ENCODE results near the gene TUBB4B. TPM values are rescaled to one million over a fixed set of nuclear protein-coding genes. Genes with fewer than 3 reads are reported as not detected.

The TUBB4B gene
- total RNA-seq, 1 donor from 2014 or later: 725 TPM

DNA sequence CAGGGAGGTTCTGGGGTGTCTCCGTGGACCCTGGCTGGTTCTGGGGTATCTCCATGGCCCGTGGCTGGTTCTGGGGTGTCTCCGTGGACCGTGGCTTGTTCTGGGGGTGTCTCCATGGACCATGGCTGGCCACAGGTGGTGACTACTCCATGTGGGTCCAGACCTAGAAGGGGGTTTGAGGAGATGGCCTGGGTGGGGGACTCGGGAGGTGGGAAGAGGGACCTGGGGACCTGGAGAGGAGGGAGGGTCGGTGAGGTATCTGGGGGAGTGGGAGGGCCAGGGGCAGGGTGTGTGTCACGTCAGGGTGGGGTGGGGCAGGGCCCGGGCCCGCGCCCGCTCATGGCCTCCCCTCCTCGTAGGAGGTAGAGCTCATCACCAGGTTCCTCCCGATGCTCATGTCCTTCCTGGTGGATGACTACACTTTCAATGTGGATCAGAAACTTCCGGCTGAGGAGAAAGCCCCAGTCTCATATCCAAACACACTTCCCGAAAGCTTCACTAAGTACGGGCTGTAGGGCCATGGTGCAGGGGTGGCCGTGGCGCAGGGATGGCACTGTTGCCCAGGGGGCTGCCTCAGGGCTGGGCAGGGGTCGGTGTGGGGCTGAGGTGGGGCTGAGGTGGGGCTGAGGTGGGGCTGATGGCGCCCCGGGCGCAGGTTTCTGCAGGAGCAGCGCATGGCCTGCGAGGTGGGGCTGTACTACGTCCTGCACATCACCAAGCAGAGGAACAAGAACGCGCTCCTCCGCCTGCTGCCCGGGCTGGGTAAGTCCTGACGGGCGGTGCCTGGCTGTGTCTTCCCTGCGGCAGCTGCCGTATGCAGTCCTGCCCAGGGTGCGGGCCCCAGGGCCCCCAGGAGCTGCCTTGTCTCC, 25.7 kb downstream of the TUBB4B start:
- no peak for TF ChIP-seq CTCF (conservative IDR thresholded peaks at IDR 0.05; ENCODE audit: low read depth, low read length)
- no peak for DNase-seq (ENCODE audit: low read depth)

DNA sequence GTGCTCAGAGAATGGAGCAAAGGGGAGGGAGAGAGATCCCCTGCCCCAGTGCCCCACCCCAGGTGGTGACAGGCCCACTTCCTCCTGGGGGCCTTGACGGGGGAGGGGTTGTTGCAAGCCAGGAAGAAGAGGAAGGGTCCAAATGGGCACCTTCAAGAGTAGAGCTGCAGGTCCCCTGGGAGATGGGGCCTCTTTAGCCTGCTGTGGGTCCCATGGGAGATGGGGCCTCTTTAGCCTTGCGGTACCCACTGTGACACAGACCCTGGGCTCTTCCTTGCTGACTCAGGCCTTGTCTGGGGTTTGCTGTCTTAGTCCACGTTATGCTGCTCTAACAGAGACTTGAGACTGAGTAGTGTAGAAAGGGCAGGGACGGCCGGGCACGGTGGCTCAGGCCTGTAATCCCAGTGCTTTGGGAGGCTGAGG, 26.9 kb downstream of the TUBB4B start:
- DNase-seq (ENCODE audit: low read depth): no peak
- no peak for TF ChIP-seq CTCF (conservative IDR thresholded peaks at IDR 0.05; ENCODE audit: low read depth, low read length)
- no peak overlapping the region for H3K4me3 ChIP-seq (ENCODE audit: low read depth, low read length)

More for the DNA sequence above, 25.7 kb downstream of the TUBB4B start:
- H3K4me3 ChIP-seq (ENCODE audit: low read depth, low read length): no peak overlapping the region

GRCh38 chr9:137268538-137269201, 27.6 kb downstream of the TUBB4B start:
- DNase-seq (ENCODE audit: low read depth): no peak
- TF ChIP-seq CTCF (conservative IDR thresholded peaks at IDR 0.05; ENCODE audit: low read depth, low read length): no peak
- H3K4me3 ChIP-seq (ENCODE audit: low read depth, low read length): no peak overlapping the region

DNA sequence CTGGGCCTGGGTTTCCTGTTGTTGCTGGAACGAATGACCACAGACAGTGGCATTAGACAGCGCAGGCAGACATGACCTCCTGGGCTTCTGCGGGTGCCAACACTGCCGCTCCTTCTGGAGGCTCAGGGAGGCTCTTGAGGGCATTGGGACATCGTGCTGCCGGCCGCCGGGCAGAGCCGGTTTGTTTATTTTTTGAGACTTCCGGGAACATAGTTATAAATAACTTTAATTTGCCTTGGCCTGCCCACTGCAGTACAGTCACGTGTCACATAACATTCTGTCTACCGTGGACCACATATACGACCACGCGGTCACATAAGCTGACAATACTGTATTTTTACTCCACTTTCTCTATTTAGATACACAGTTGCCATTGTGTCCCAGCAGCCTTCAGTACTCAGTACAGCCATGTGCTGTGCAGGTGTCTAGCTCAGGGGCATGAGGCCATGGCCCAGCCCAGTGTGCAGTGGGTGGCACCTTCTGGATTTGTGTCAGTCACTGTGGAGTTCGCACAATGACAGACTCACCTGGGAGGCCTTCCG, 28.2 kb downstream of the TUBB4B start:
- TF ChIP-seq CTCF (conservative IDR thresholded peaks at IDR 0.05; ENCODE audit: low read depth, low read length): no peak
- no peak for DNase-seq (ENCODE audit: low read depth)
- no peak overlapping the region for H3K4me3 ChIP-seq (ENCODE audit: low read depth, low read length)

DNA sequence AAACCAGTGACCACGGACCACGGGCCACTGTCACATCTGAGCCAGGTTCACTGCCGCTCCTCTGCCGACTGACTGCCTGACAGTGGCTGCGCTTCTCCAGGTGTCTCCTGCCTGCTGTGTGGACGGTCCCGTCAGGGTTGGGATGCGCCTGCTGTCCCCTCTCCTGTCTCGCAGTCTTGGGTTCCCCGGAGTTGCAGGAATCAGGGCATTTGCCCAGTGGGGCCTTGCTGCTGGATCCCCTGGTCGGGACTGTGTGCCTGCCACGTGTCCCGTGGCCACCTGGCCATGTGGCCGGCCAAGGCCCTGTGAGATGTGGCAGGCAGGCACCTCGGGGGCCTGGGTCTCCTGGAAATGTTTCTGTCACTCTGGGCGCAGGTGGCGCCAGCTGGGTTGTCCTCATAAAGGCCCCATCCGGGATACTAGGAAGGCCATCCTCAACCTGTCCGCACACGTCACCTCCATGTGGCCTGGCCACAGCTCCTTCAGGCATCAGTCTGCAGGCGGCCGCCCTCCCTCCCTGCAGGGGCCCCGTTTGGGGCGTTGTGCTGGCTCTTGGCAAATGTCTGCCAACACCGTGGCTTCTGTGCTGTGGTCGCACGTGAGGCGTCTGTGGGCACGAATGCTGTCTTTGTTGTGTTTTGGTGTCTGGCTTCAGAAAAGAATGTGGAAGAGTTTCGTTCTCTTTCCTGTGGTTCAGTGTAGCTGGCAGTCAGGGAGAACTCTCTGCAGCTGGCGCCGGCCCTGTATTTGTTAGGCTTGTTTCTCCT, 30.0 kb downstream of the TUBB4B start:
- TF ChIP-seq CTCF (conservative IDR thresholded peaks at IDR 0.05; ENCODE audit: low read depth, low read length): no peak
- DNase-seq (ENCODE audit: low read depth): no peak
- no peak overlapping the region for H3K4me3 ChIP-seq (ENCODE audit: low read depth, low read length)

- DNase-seq (ENCODE audit: low read depth): no peak
- no peak overlapping the region for H3K4me3 ChIP-seq (ENCODE audit: low read depth, low read length)
- TF ChIP-seq CTCF (conservative IDR thresholded peaks at IDR 0.05; ENCODE audit: low read depth, low read length): no peak
Measured at GRCh38 chr9:137271696-137272076, 30.6 kb downstream of the TUBB4B start.

Measured in epithelial cell of proximal tubule (primary cell).